HCT116 (cell line): Measurements from ENCODE around the gene RTTN.

Experiments
- ATF3 ChIP-seq: IDR thresholded peaks from 2 replicates; pipeline ENCODE4 v1.6.1; 2012
- CTCF ChIP-seq, 3 experiments: fragments of 200-600 bp in 1 of 3; sonication (generic) in 1 of 3; IDR thresholded peaks in 2 of 3; conservative IDR thresholded peaks in 1 of 3; 2 replicates each; pipeline ENCODE4 v1.5.1; 2012 to 2017; ENCODE audit warnings: low read depth in 2 of 3, low read length in 2 of 3, antibody characterized with exemption in 1 of 3, borderline replicate concordance in 1 of 3, control low read depth in 1 of 3, mild to moderate bottlenecking in 1 of 3, mixed read lengths in 1 of 3, mixed run types in 1 of 3, moderate library complexity in 1 of 3; ENCODE audit not compliant: insufficient read depth in 1 of 3
- POLR2A ChIP-seq: IDR thresholded peaks from 2 replicates; pipeline ENCODE4 v1.7.0; 2011; ENCODE audit warnings: borderline replicate concordance; ENCODE audit not compliant: insufficient read depth, insufficient read length; ENCODE audit errors: extremely low read depth
- RAD21 ChIP-seq: IDR thresholded peaks from 2 replicates; pipeline ENCODE4 v1.6.1; 2012; ENCODE audit warnings: low read depth, mild to moderate bottlenecking
- SIN3A ChIP-seq: IDR thresholded peaks from 2 replicates; pipeline ENCODE4 v1.6.1; 2012; ENCODE audit warnings: low read depth
- YY1 ChIP-seq: IDR thresholded peaks from 2 replicates; pipeline ENCODE4 v1.6.1; 2011; ENCODE audit warnings: low read length, low read depth, moderate library complexity, mild to moderate bottlenecking; ENCODE audit not compliant: insufficient replicate concordance; ENCODE audit errors: extremely low read depth
- ZBTB33 ChIP-seq: IDR thresholded peaks from 2 replicates; pipeline ENCODE4 v1.6.1; 2011; ENCODE audit warnings: mild to moderate bottlenecking, low read length, moderate library complexity; ENCODE audit not compliant: insufficient replicate concordance; ENCODE audit errors: extremely low read depth

- TF ChIP-seq CTCF (IDR thresholded peaks at IDR 0.05 in 2 of 3, conservative IDR thresholded peaks at IDR 0.05 in 1 of 3; ENCODE audit: borderline replicate concordance in 1 of 3, insufficient read depth in 1 of 3, low read depth in 2 of 3, low read length in 2 of 3): no peak
- no peak for TF ChIP-seq ZBTB33
- TF ChIP-seq YY1: no peak
- TF ChIP-seq RAD21: no peak
- no peak for TF ChIP-seq SIN3A
- no peak for TF ChIP-seq POLR2A
- TF ChIP-seq ATF3: no peak
These were observed 92.0 kb downstream of the RTTN start for GRCh38 chr18:70113511-70113910.
